ENCODE data around the gene MITF. TPM values are rescaled to one million over a fixed set of nuclear protein-coding genes. Genes with fewer than 3 reads are reported as not detected.

MITF gene
- total RNA-seq, 1 experiment from 2014 or later: 1.9 TPM

- H3K9me2 ChIP-seq (ENCODE audit: insufficient read depth): no peaks in the 10 kb centered on the region
- H2AFZ ChIP-seq (ENCODE audit: low read depth, low read length, poor library complexity, severe bottlenecking): no peak overlapping the region
- CTCF ChIA-PET: no interaction called here
- ATAC-seq (no peak), DNase-seq (ENCODE audit: low read depth, low spot score) (no peak)
- H3K27ac ChIP-seq (ENCODE audit: low read depth, low read length): no peak overlapping the region
- H3K4me3 ChIP-seq (replicated peaks in 1 of 2; ENCODE audit: low read depth in 1 of 2, low read length in 2 of 2): no peak overlapping the region
- no peak overlapping the region for H3K4me2 ChIP-seq (ENCODE audit: low read length)
- H3K36me3 ChIP-seq (ENCODE audit: control insufficient read depth in 1 of 2, insufficient read depth in 2 of 2, low read length in 2 of 2): no peaks in the 10 kb centered on the region
- H3K79me2 ChIP-seq (ENCODE audit: insufficient read depth, low read length): no peaks in the 10 kb centered on the region
- POLR2A ChIA-PET: no interaction called here
- H4K20me1 ChIP-seq (ENCODE audit: insufficient read depth): no peaks in the 10 kb centered on the region
- no peaks in the 10 kb centered on the region for H3K9me3 ChIP-seq (ENCODE audit: control insufficient read depth in 1 of 2, insufficient read depth in 1 of 2, low read depth in 1 of 2, low read length in 2 of 2)
- RAD21 ChIA-PET (ENCODE audit: low non-redundant PET in 1 of 2, low total read pairs in 2 of 2, uncharacterized antibody in 2 of 2, unreplicated experiment in 2 of 2): no interaction called here
- no peak overlapping the region for H3K9ac ChIP-seq (ENCODE audit: low read length)
- H3K4me1 ChIP-seq (ENCODE audit: control insufficient read depth in 1 of 2, insufficient read depth in 2 of 2, low read length in 2 of 2): no peaks in the 10 kb centered on the region
- TF ChIP-seq, protein P1, sequence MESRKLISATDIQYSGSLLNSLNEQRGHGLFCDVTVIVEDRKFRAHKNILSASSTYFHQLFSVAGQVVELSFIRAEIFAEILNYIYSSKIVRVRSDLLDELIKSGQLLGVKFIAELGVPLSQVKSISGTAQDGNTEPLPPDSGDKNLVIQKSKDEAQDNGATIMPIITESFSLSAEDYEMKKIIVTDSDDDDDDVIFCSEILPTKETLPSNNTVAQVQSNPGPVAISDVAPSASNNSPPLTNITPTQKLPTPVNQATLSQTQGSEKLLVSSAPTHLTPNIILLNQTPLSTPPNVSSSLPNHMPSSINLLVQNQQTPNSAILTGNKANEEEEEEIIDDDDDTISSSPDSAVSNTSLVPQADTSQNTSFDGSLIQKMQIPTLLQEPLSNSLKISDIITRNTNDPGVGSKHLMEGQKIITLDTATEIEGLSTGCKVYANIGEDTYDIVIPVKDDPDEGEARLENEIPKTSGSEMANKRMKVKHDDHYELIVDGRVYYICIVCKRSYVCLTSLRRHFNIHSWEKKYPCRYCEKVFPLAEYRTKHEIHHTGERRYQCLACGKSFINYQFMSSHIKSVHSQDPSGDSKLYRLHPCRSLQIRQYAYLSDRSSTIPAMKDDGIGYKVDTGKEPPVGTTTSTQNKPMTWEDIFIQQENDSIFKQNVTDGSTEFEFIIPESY (IDR thresholded peaks at IDR 0.05; ENCODE audit: extremely low read depth, insufficient replicate concordance, low read length): no peak
- TF ChIP-seq SP1 (IDR thresholded peaks at IDR 0.05; ENCODE audit: low read depth) (no peak), CEBPB (IDR thresholded peaks at IDR 0.05; ENCODE audit: low read depth) (no peak), ZNF274 (IDR thresholded peaks at IDR 0.05; ENCODE audit: low read depth, low read length) (no peak)
- BruUV-seq (replicated peaks): no TSS peak
- intact Hi-C loops (cut with micrococcal nuclease): no loop called here
- 0 out of 2 replicates have a peak, but pooled peaks cover 3% of the 10 kb centered on the region for H3K27me3 ChIP-seq (ENCODE audit: insufficient read depth, low read length)
Measured at GRCh38 chr3:69994919-69995318, 255.7 kb downstream of the MITF start.

DNA sequence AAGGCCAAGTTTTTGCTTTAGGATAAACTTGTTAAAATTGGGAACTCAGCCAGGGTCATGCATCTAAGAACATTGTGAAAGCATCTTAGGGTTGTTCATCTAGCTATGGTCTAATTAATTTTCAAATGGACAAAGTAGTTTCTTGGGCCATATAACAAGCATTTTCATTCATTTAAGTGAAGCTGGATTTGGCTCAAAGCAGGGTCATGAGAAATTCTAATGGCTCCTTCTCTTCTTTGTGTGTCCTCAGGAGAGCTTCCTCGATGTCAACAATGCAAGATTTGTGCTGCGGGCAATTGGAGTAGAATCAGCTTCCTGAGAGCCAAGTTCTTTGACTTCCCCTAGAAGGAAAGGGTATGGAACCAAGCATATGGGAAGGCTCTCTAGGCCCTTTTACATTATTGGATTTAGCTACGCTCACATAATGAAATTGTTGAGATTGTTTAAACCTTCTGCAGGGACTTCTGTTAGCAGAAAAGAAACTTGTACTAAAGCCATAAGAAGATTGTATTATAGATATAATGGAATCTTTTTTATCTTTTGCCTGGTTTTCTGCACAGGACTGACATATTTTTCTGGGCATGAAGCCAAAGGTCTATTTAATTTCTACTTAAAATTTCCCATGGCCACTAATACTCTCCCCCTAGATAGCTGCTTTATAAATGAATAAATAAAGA, 258.5 kb downstream of the MITF start:
- 0 out of 2 replicates have a peak, but pooled peaks cover 3% of the 10 kb centered on the region for H3K27me3 ChIP-seq (ENCODE audit: insufficient read depth, low read length)
- H2AFZ ChIP-seq (ENCODE audit: low read depth, low read length, poor library complexity, severe bottlenecking): no peak overlapping the region
- no peaks in the 10 kb centered on the region for H3K79me2 ChIP-seq (ENCODE audit: insufficient read depth, low read length)
- ChIA-PET RAD21 (ENCODE audit: low non-redundant PET in 1 of 2, low total read pairs in 2 of 2, uncharacterized antibody in 2 of 2, unreplicated experiment in 2 of 2) (no interaction called here), POLR2A (no interaction called here), CTCF (no interaction called here)
- TF ChIP-seq, protein P2, sequence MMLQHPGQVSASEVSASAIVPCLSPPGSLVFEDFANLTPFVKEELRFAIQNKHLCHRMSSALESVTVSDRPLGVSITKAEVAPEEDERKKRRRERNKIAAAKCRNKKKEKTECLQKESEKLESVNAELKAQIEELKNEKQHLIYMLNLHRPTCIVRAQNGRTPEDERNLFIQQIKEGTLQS (IDR thresholded peaks at IDR 0.05): no peak
- TF ChIP-seq ZNF274 (IDR thresholded peaks at IDR 0.05; ENCODE audit: low read depth, low read length) (no peak), CBX3 (IDR thresholded peaks at IDR 0.05; ENCODE audit: low read depth) (no peak), POLR2A (IDR thresholded peaks at IDR 0.05; ENCODE audit: borderline replicate concordance, extremely low read depth, insufficient read depth, insufficient read length) (no peak), EGR1 (IDR thresholded peaks at IDR 0.05; ENCODE audit: low read depth) (no peak), SP1 (IDR thresholded peaks at IDR 0.05; ENCODE audit: low read depth) (no peak), EZH2 (IDR thresholded peaks at IDR 0.05) (no peak), SRF (IDR thresholded peaks at IDR 0.05; ENCODE audit: low read depth) (no peak), RAD21 (IDR thresholded peaks at IDR 0.05; ENCODE audit: low read depth) (no peak), CEBPB (IDR thresholded peaks at IDR 0.05; ENCODE audit: low read depth) (no peak), POLR2AphosphoS5 (IDR thresholded peaks at IDR 0.05; ENCODE audit: low read depth, low read length) (no peak)
- TF ChIP-seq, protein P3, sequence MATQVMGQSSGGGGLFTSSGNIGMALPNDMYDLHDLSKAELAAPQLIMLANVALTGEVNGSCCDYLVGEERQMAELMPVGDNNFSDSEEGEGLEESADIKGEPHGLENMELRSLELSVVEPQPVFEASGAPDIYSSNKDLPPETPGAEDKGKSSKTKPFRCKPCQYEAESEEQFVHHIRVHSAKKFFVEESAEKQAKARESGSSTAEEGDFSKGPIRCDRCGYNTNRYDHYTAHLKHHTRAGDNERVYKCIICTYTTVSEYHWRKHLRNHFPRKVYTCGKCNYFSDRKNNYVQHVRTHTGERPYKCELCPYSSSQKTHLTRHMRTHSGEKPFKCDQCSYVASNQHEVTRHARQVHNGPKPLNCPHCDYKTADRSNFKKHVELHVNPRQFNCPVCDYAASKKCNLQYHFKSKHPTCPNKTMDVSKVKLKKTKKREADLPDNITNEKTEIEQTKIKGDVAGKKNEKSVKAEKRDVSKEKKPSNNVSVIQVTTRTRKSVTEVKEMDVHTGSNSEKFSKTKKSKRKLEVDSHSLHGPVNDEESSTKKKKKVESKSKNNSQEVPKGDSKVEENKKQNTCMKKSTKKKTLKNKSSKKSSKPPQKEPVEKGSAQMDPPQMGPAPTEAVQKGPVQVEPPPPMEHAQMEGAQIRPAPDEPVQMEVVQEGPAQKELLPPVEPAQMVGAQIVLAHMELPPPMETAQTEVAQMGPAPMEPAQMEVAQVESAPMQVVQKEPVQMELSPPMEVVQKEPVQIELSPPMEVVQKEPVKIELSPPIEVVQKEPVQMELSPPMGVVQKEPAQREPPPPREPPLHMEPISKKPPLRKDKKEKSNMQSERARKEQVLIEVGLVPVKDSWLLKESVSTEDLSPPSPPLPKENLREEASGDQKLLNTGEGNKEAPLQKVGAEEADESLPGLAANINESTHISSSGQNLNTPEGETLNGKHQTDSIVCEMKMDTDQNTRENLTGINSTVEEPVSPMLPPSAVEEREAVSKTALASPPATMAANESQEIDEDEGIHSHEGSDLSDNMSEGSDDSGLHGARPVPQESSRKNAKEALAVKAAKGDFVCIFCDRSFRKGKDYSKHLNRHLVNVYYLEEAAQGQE (IDR thresholded peaks at IDR 0.05; ENCODE audit: low read depth): no peak
- BruUV-seq (replicated peaks): no TSS peak
- no peak overlapping the region for H3K27ac ChIP-seq (ENCODE audit: low read depth, low read length)
- no peaks in the 10 kb centered on the region for H3K9me3 ChIP-seq (ENCODE audit: control insufficient read depth in 1 of 2, insufficient read depth in 1 of 2, low read depth in 1 of 2, low read length in 2 of 2)
- intact Hi-C loops (cut with micrococcal nuclease): no loop called here
- DNase-seq (ENCODE audit: low read depth, low spot score) (no peak), ATAC-seq (no peak)
- no peak overlapping the region for H3K4me2 ChIP-seq (ENCODE audit: low read length)
- H3K9ac ChIP-seq (ENCODE audit: low read length): no peak overlapping the region
- H3K36me3 ChIP-seq (ENCODE audit: control insufficient read depth in 1 of 2, insufficient read depth in 2 of 2, low read length in 2 of 2): no peaks in the 10 kb centered on the region
- H3K4me3 ChIP-seq (replicated peaks in 1 of 2; ENCODE audit: low read depth in 1 of 2, low read length in 2 of 2): no peak overlapping the region
- no peaks in the 10 kb centered on the region for H3K9me2 ChIP-seq (ENCODE audit: insufficient read depth)
- no peaks in the 10 kb centered on the region for H3K4me1 ChIP-seq (ENCODE audit: control insufficient read depth in 1 of 2, insufficient read depth in 2 of 2, low read length in 2 of 2)
- no peaks in the 10 kb centered on the region for H4K20me1 ChIP-seq (ENCODE audit: insufficient read depth)

Measured in HCT116 (cell line).